Astrocyte (in vitro differentiated cells and primary cell): ENCODE results near the gene PLCH1.

Experiments
- CTCF ChIP-seq: IDR thresholded peaks from 2 replicates; pipeline ENCODE4 v1.5.1; 2011; ENCODE audit warnings: low read depth, mild to moderate bottlenecking, inconsistent platforms, low read length, moderate library complexity; ENCODE audit not compliant: insufficient read depth
- EZH2 ChIP-seq: IDR thresholded peaks from 2 replicates; pipeline ENCODE4 v1.6.1; 2012; ENCODE audit warnings: mild to moderate bottlenecking, low read length, inconsistent platforms; ENCODE audit not compliant: insufficient read depth

- TF ChIP-seq CTCF, result no peak
- no peak for TF ChIP-seq EZH2
These were observed 86.1 kb downstream of the PLCH1 start for GRCh38 chr3:155658671-155659261.
